GM19467 (cell line): ENCODE measurements around the gene SULT1C2.

ENCODE experiments used
- ATAC-seq: cut with Tn5 transposase; IDR thresholded peaks from one replicate; pipeline ENCODE4 v1.9.1; 2021; ENCODE audit warnings: mild to moderate bottlenecking, moderate library complexity; ENCODE audit not compliant: unreplicated experiment

SULT1C2 gene

GRCh38 chr2:108287169-108287568 lies 1.5 kb upstream of the SULT1C2 start:
- no peak for ATAC-seq

- ATAC-seq = no peak
Measured at GRCh38 chr2:108293850-108294249, 5.2 kb downstream of the SULT1C2 start.

- no peak for ATAC-seq
Measured at GRCh38 chr2:108297436-108298141, 8.9 kb downstream of the SULT1C2 start.

- ATAC-seq = no peak
Measured at GRCh38 chr2:108301558-108301957, 12.9 kb downstream of the SULT1C2 start.

- peak; percentile 44 for ATAC-seq
Measured at GRCh38 chr2:108304975-108305374, 16.3 kb downstream of the SULT1C2 start.

- no peak for ATAC-seq
Measured at GRCh38 chr2:108305901-108306300, 17.2 kb downstream of the SULT1C2 start.

GRCh38 chr2:108309903-108310302 lies 21.2 kb downstream of the SULT1C2 start:
- ATAC-seq = no peak

GRCh38 chr2:108314586-108315296 lies 26.0 kb downstream of the SULT1C2 start:
- no peak for ATAC-seq

GRCh38 chr2:108315444-108315934 lies 26.8 kb downstream of the SULT1C2 start:
- no peak for ATAC-seq

GRCh38 chr2:108316033-108316432 lies 27.3 kb downstream of the SULT1C2 start:
- no peak for ATAC-seq

GRCh38 chr2:108316461-108317258 lies 28.0 kb downstream of the SULT1C2 start:
- ATAC-seq = no peak

- no peak for ATAC-seq
Measured at GRCh38 chr2:108320326-108320922, 31.7 kb downstream of the SULT1C2 start.

GRCh38 chr2:108323619-108324018 lies 34.9 kb downstream of the SULT1C2 start:
- ATAC-seq = no peak

GRCh38 chr2:108324531-108325255 lies 36.0 kb downstream of the SULT1C2 start:
- ATAC-seq = no peak

- ATAC-seq = no peak
Measured at GRCh38 chr2:108325756-108326155, 37.1 kb downstream of the SULT1C2 start.

- ATAC-seq = no peak
Measured at GRCh38 chr2:108329771-108330170, 41.1 kb downstream of the SULT1C2 start.

GRCh38 chr2:108330979-108331378 lies 42.3 kb downstream of the SULT1C2 start:
- ATAC-seq = no peak

GRCh38 chr2:108345951-108346350 lies 57.3 kb downstream of the SULT1C2 start:
- no peak for ATAC-seq

- no peak for ATAC-seq
Measured at GRCh38 chr2:108346827-108347226, 58.1 kb downstream of the SULT1C2 start.

- ATAC-seq = no peak
Measured at GRCh38 chr2:108347786-108348185, 59.1 kb downstream of the SULT1C2 start.
